Smooth muscle cell (in vitro differentiated cells): ENCODE measurements around the gene MSI2. TPM values are rescaled to one million over a fixed set of nuclear protein-coding genes. Genes with fewer than 3 reads are reported as not detected.

ENCODE experiments used
- DNase-seq: peaks from one replicate; lab custom pipeline; 2025; ENCODE audit not compliant: unreplicated experiment; lab: John Stamatoyannopoulos, UW
- H2AFZ ChIP-seq: fragments of 200-600 bp; sonication (generic); 2 replicates; pipeline ENCODE4 v1.6.0; 2016; ENCODE audit warnings: antibody characterized with exemption, low read depth, mild to moderate bottlenecking
- H3F3A ChIP-seq: fragments of 200-600 bp; sonication (generic); 2 replicates; pipeline ENCODE4 v1.6.0; 2017; ENCODE audit warnings: antibody characterized with exemption, low read depth
- H3K27ac ChIP-seq: fragments of 200-600 bp; sonication (generic); 2 replicates; pipeline ENCODE4 v1.5.1; 2016; ENCODE audit warnings: low read depth, mild to moderate bottlenecking
- H3K27me3 ChIP-seq: fragments of 200-600 bp; sonication (generic); 2 replicates; pipeline ENCODE4 v1.6.1; 2016; ENCODE audit warnings: low read depth, mild to moderate bottlenecking
- H3K36me3 ChIP-seq: fragments of 200-600 bp; sonication (generic); 2 replicates; pipeline ENCODE4 v1.5.1; 2016; ENCODE audit warnings: low read depth
- H3K4me1 ChIP-seq: fragments of 200-600 bp; sonication (generic); 2 replicates; pipeline ENCODE4 v1.5.1; 2016; ENCODE audit warnings: low read depth
- H3K4me2 ChIP-seq: fragments of 200-600 bp; sonication (generic); 2 replicates; pipeline ENCODE4 v1.6.0; 2016; ENCODE audit warnings: mild to moderate bottlenecking
- H3K4me3 ChIP-seq: fragments of 200-600 bp; sonication (generic); 2 replicates; pipeline ENCODE4 v1.5.1; 2016; ENCODE audit warnings: mild to moderate bottlenecking
- H3K79me2 ChIP-seq: fragments of 200-600 bp; sonication (generic); 2 replicates; pipeline ENCODE4 v1.6.0; 2016; ENCODE audit warnings: low read depth, mild to moderate bottlenecking
- H3K9ac ChIP-seq: fragments of 200-600 bp; sonication (generic); 2 replicates; pipeline ENCODE4 v1.6.0; 2016; ENCODE audit warnings: low read depth
- H3K9me3 ChIP-seq: fragments of 200-600 bp; sonication (generic); replicated peaks from 2 replicates; pipeline ENCODE4 v1.5.1; 2016; ENCODE audit warnings: low read depth
- H4K20me1 ChIP-seq: fragments of 200-600 bp; sonication (generic); 2 replicates; pipeline ENCODE4 v1.6.0; 2016; ENCODE audit warnings: low read depth
- CTCF ChIP-seq: fragments of 200-600 bp; sonication (generic); IDR thresholded peaks from 2 replicates; pipeline ENCODE4 v1.5.1; 2017; ENCODE audit warnings: borderline replicate concordance, mild to moderate bottlenecking, antibody characterized with exemption; ENCODE audit not compliant: insufficient read depth, poor library complexity, severe bottlenecking
- WGBS: methylation state at CpG from one replicate; pipeline ENCODE4 v1.1.7; 2016; ENCODE audit warnings: low lambda C conversion rate; 5-methylcytosine and 5-hydroxymethylcytosine counted together
- polyA plus RNA-seq: library from polyadenylated mRNA; unstranded; fragments of >200 nt; fragmentation: Nextera tagmentation; extraction: Ambion mirVana; gene quantifications from 2 replicates; pipeline ENCODE4 v1.2.1, GENCODE V29; 2016
- total RNA-seq: library from RNA; depleted of rRNA; stranded (reverse); fragments of >200 nt; gene quantifications from 2 replicates; pipeline ENCODE4 v1.2.3, GENCODE V29; 2014

The MSI2 gene
- total and polyA plus RNA-seq, 2 experiments from 2014 or later, result 5.7 to 36.5 TPM

- Histone ChIP-seq H3K79me2 (peaks cover 51% of the 10 kb centered on the region), H3K4me2 (no peak overlapping the region), H3K27ac (no peak overlapping the region)
Observed at GRCh38 chr17:57260325-57261083, 4.2 kb downstream of the MSI2 start.

GRCh38 chr17:57261084-57261461 lies 4.8 kb downstream of the MSI2 start:
- peaks cover 7% of the 10 kb centered on the region for H3K36me3 ChIP-seq

More at GRCh38 chr17:57260325-57261083, 4.2 kb downstream of the MSI2 start:
- Histone ChIP-seq H3K9ac (no peak overlapping the region), H3K9me3 (no peaks in the 10 kb centered on the region), H3K27me3 (no peaks in the 10 kb centered on the region), H3K36me3 (peaks cover 7% of the 10 kb centered on the region), H3K4me3 (no peak overlapping the region), H4K20me1 (peaks cover 59% of the 10 kb centered on the region), H2AFZ (no peak overlapping the region), H3F3A (no peaks in the 10 kb centered on the region), H3K4me1 (peaks cover 35% of the 10 kb centered on the region)
- DNase-seq, result no peak
- no peak for TF ChIP-seq CTCF
- WGBS, result 80% methylated on average over 7 of the region's 7 CpGs

GRCh38 chr17:57262557-57262956 lies 6.2 kb downstream of the MSI2 start:
- no peaks in the 10 kb centered on the region for H3K27me3 ChIP-seq
- H3K36me3 ChIP-seq, result peaks cover 7% of the 10 kb centered on the region
- no peak overlapping the region for H3K4me3 ChIP-seq
- no peak for DNase-seq
- no peak for TF ChIP-seq CTCF
- H4K20me1 ChIP-seq, result peaks cover 78% of the 10 kb centered on the region
- H3K4me2 ChIP-seq, result no peak overlapping the region
- WGBS, result 100% methylated on average over 1 of the region's 1 CpG
- peaks cover 66% of the 10 kb centered on the region for H3K79me2 ChIP-seq
- H3K27ac ChIP-seq, result no peak overlapping the region
- no peak overlapping the region for H2AFZ ChIP-seq
- H3K9me3 ChIP-seq, result no peaks in the 10 kb centered on the region
- H3F3A ChIP-seq, result no peaks in the 10 kb centered on the region
- H3K9ac ChIP-seq, result no peak overlapping the region
- H3K4me1 ChIP-seq, result peaks cover 32% of the 10 kb centered on the region

More at GRCh38 chr17:57261084-57261461, 4.8 kb downstream of the MSI2 start:
- Histone ChIP-seq H3K9me3 (no peaks in the 10 kb centered on the region), H3K27me3 (no peaks in the 10 kb centered on the region), H3K79me2 (peaks cover 57% of the 10 kb centered on the region), H3K4me3 (no peak overlapping the region), H3K27ac (no peak overlapping the region), H4K20me1 (peaks cover 65% of the 10 kb centered on the region), H2AFZ (no peak overlapping the region), H3K4me1 (peaks cover 32% of the 10 kb centered on the region), H3K9ac (no peak overlapping the region), H3K4me2 (no peak overlapping the region), H3F3A (no peaks in the 10 kb centered on the region)
- no peak for TF ChIP-seq CTCF
- no peak for DNase-seq
- WGBS, result 84% methylated on average over 4 of the region's 4 CpGs

- Histone ChIP-seq H3K27me3 (no peaks in the 10 kb centered on the region), H4K20me1 (peaks cover 82% of the 10 kb centered on the region), H3K9me3 (no peaks in the 10 kb centered on the region), H3K27ac (no peak overlapping the region), H3K4me2 (no peak overlapping the region), H3K4me3 (no peak overlapping the region), H3F3A (no peaks in the 10 kb centered on the region), H3K9ac (no peak overlapping the region), H3K4me1 (peaks cover 22% of the 10 kb centered on the region), H3K79me2 (peaks cover 65% of the 10 kb centered on the region), H2AFZ (no peak overlapping the region), H3K36me3 (peaks cover 7% of the 10 kb centered on the region)
- 94% methylated on average over 5 of the region's 5 CpGs for WGBS
- DNase-seq, result no peak
- no peak for TF ChIP-seq CTCF
Observed at GRCh38 chr17:57264250-57264649, 7.9 kb downstream of the MSI2 start.
